HepG2 (cell line): ENCODE measurements around the gene SND1. TPM values are rescaled to one million over a fixed set of nuclear protein-coding genes. Genes with fewer than 3 reads are reported as not detected.

ENCODE experiments used
- ATAC-seq: fragments of 200-7000 bp; cut with Tn5 transposase; 3 replicates; pipeline ENCODE4 v1.9.1; 2020; ENCODE audit warnings: mild to moderate bottlenecking, moderate library complexity
- BruUV-seq: library from RNA; stranded (reverse); fragments of 400-500 nt; replicated peaks from 2 replicates; lab custom pipeline; 2021; lab: Mats Ljungman, UMichigan
- CTCF ChIA-PET: fragments of 300-600 bp; formaldehyde crosslinking; extraction: SDS; loops from one replicate; lab custom pipeline; 2021; ENCODE audit warnings: low total read pairs, inconsistent platforms, low intra/inter-chr PET ratio; lab: Yijun Ruan, JAX
- POLR2A ChIA-PET: fragments of 350-600 bp; sonication (Branson Sonifier 250); formaldehyde crosslinking; loops from one replicate; lab custom pipeline; 2020; ENCODE audit warnings: antibody characterized with exemption, inconsistent platforms; lab: Yijun Ruan, JAX
- DNase-seq: peaks from one replicate; pipeline ENCODE4 v3.0.0-alpha.2; 2015; ENCODE audit warnings: low spot score
- FAIRE-seq: peaks from 3 replicates; lab custom pipeline; 2011; peaks lifted over from hg19 to GRCh38; lab: Jason Lieb, UNC
- H2AFZ ChIP-seq: one replicate; pipeline ENCODE4 v1.6.1; 2011; ENCODE audit warnings: low read length, inconsistent platforms
- H3K27ac ChIP-seq: fragments of 300-600 bp; 3 replicates; pipeline ENCODE4 v1.8.0; 2011; ENCODE audit warnings: mixed run types, mild to moderate bottlenecking, mixed read lengths, low read length, inconsistent platforms; ENCODE audit not compliant: insufficient read depth; ENCODE audit errors: extremely low read length
- H3K27me3 ChIP-seq, 2 experiments: fragments of 200-600 bp in 1 of 2; 2 replicates in 1 of 2; 3 replicates in 1 of 2; pipeline versions ENCODE4 v1.6.0 to v1.8.0; 2011; ENCODE audit warnings: low read length in 2 of 2, mild to moderate bottlenecking in 2 of 2, moderate library complexity in 2 of 2, inconsistent platforms in 1 of 2; ENCODE audit not compliant: insufficient read depth in 2 of 2, control insufficient read depth in 1 of 2
- H3K36me3 ChIP-seq, 2 experiments: fragments of 200-600 bp in 1 of 2; replicated peaks in 1 of 2; 2 replicates in 1 of 2; 3 replicates in 1 of 2; pipeline versions ENCODE4 v1.5.1 to v1.8.0; 2011; ENCODE audit warnings: low read length in 2 of 2, inconsistent platforms in 1 of 2; ENCODE audit not compliant: insufficient read depth in 2 of 2, control insufficient read depth in 1 of 2
- H3K4me1 ChIP-seq: 2 replicates; pipeline ENCODE4 v1.5.1; 2012; ENCODE audit warnings: low read length, inconsistent platforms; ENCODE audit not compliant: insufficient read depth
- H3K4me2 ChIP-seq: 2 replicates; pipeline ENCODE4 v1.6.0; 2011; ENCODE audit warnings: low read depth, low read length, inconsistent platforms
- H3K4me3 ChIP-seq, 3 experiments: fragments of 200-600 bp in 1 of 3; sonication (generic), shearing (Covaris generic) in 1 of 3; replicated peaks in 1 of 3; 2 replicates each; pipeline ENCODE4 v1.5.1; 2011 to 2016; ENCODE audit warnings: low read length in 3 of 3, inconsistent platforms in 2 of 3, low read depth in 2 of 3, mild to moderate bottlenecking in 2 of 3, control low read depth in 1 of 3, mixed read lengths in 1 of 3; ENCODE audit not compliant: insufficient read depth in 1 of 3
- H3K79me2 ChIP-seq: one replicate; pipeline ENCODE4 v1.6.1; 2011; ENCODE audit warnings: low read length, inconsistent platforms; ENCODE audit not compliant: insufficient read depth
- H3K9ac ChIP-seq: 2 replicates; pipeline ENCODE4 v1.6.0; 2011; ENCODE audit warnings: mild to moderate bottlenecking, low read depth, low read length, inconsistent platforms; ENCODE audit not compliant: insufficient read depth
- H3K9me3 ChIP-seq: 2 replicates; pipeline ENCODE4 v1.5.1; 2012; ENCODE audit warnings: mild to moderate bottlenecking, low read length
- H4K20me1 ChIP-seq: 2 replicates; pipeline ENCODE4 v1.6.0; 2011; ENCODE audit warnings: inconsistent platforms, mild to moderate bottlenecking, low read length, moderate library complexity; ENCODE audit not compliant: insufficient read depth
- HDAC6 ChIP-seq: fragments of 200-600 bp; sonication (generic); IDR thresholded peaks from 2 replicates; pipeline ENCODE4 v1.7.0; 2017; ENCODE audit warnings: mild to moderate bottlenecking, antibody characterized with exemption, low read length, low read depth
- HNRNPLL ChIP-seq: fragments of 200-400 bp; formaldehyde crosslinking; IDR thresholded peaks from 2 replicates; pipeline ENCODE4 v1.6.1; 2017; ENCODE audit warnings: mild to moderate bottlenecking, low read depth, low read length; ENCODE audit not compliant: poor library complexity, severe bottlenecking
- IKZF1 ChIP-seq: fragments of 450-650 bp; IDR thresholded peaks from 2 replicates; pipeline ENCODE4 v1.7.1; 2016
- KDM6A ChIP-seq: IDR thresholded peaks from 2 replicates; pipeline ENCODE4 v1.6.1; 2016; ENCODE audit warnings: low read depth
- KLF12 ChIP-seq: sonication (generic); formaldehyde crosslinking; IDR thresholded peaks from 2 replicates; pipeline ENCODE4 v1.4.0; 2020; ENCODE audit warnings: missing genetic modification reagents, borderline replicate concordance
- PAWR ChIP-seq: sonication (generic); formaldehyde crosslinking; IDR thresholded peaks from 2 replicates; pipeline ENCODE4 v1.4.0; 2020; ENCODE audit warnings: missing genetic modification reagents, mild to moderate bottlenecking, borderline replicate concordance
- SIN3A ChIP-seq: IDR thresholded peaks from 2 replicates; pipeline ENCODE4 v1.6.1; 2011; ENCODE audit warnings: low read depth, mild to moderate bottlenecking, control low read depth, low read length, borderline replicate concordance
- SMYD3 ChIP-seq: sonication (generic); formaldehyde crosslinking; IDR thresholded peaks from 2 replicates; pipeline ENCODE4 v1.8.1; 2023; ENCODE audit warnings: mild to moderate bottlenecking, missing genetic modification reagents
- ZIK1 ChIP-seq: sonication (generic); formaldehyde crosslinking; IDR thresholded peaks from 2 replicates; pipeline ENCODE4 v1.5.0; 2020; ENCODE audit warnings: mild to moderate bottlenecking, low read depth, missing genetic modification reagents, borderline replicate concordance
- ZKSCAN5 ChIP-seq: sonication (generic); formaldehyde crosslinking; IDR thresholded peaks from 2 replicates; pipeline ENCODE4 v1.5.1; 2020; ENCODE audit warnings: mild to moderate bottlenecking, missing genetic modification reagents
- ZNF24 ChIP-seq: fragments of 450-650 bp; IDR thresholded peaks from 2 replicates; pipeline ENCODE4 v1.6.1; 2017; ENCODE audit warnings: antibody characterized with exemption, mild to moderate bottlenecking
- WGBS: methylation state at CpG from one replicate; pipeline ENCODE4 v1.1.6; 2017; ENCODE audit warnings: low lambda C conversion rate; 5-methylcytosine and 5-hydroxymethylcytosine counted together
- in situ Hi-C: cut with HindIII; loops from 2 replicates; pipeline ENCODE4 v1.10.0; 2017; ENCODE audit warnings: low pct_unique_long_range_greater_than_20kb; ENCODE audit not compliant: extremely low pct_ligation_motif_present
- intact Hi-C: fragments of 100-400 bp; cut with micrococcal nuclease; formaldehyde crosslinking; loops from one replicate; pipeline ENCODE4 v1.10.0; 2022; ENCODE audit not compliant: unreplicated experiment
- polyA plus RNA-seq, 8 experiments: library from polyadenylated mRNA; depleted of rRNA in 3 of 8; stranded (reverse) in 7 of 8; unstranded in 1 of 8; fragments of >200 nt; fragmentation: Illumina TruSeq in 4 of 8; extraction: Trizol in 4 of 8; gene quantifications; 2 replicates each; pipeline versions ENCODE4 v1.2.1 to v1.2.3, GENCODE V29; 2011 to 2016; ENCODE audit warnings: low read depth in 4 of 8, missing spikeins in 1 of 8, mixed read lengths in 1 of 8; ENCODE audit not compliant: insufficient read depth in 1 of 8
- total RNA-seq, 5 experiments: library from RNA; depleted of rRNA; stranded (reverse); fragments of >200 nt; fragmentation: Illumina TruSeq; extraction: Trizol; gene quantifications; 2 replicates each; pipeline ENCODE4 v1.2.3, GENCODE V29; 2016; ENCODE audit warnings: low read depth in 1 of 5
- TF ChIP-seq, protein P1 (sequence below): sonication (generic); formaldehyde crosslinking; IDR thresholded peaks from 2 replicates; pipeline ENCODE4 v1.4.0; 2020; ENCODE audit warnings: missing genetic modification reagents
- TF ChIP-seq, protein P2 (sequence below): sonication (generic); formaldehyde crosslinking; IDR thresholded peaks from 2 replicates; pipeline ENCODE4 v1.5.1; 2020; ENCODE audit warnings: missing genetic modification reagents, mild to moderate bottlenecking, borderline replicate concordance

SND1 gene
- total and polyA plus RNA-seq, 2 of the 13 experiments (the other 11 are each of a cell fraction or from before 2014, with no cell fraction given), result 110 to 182 TPM

DNA sequence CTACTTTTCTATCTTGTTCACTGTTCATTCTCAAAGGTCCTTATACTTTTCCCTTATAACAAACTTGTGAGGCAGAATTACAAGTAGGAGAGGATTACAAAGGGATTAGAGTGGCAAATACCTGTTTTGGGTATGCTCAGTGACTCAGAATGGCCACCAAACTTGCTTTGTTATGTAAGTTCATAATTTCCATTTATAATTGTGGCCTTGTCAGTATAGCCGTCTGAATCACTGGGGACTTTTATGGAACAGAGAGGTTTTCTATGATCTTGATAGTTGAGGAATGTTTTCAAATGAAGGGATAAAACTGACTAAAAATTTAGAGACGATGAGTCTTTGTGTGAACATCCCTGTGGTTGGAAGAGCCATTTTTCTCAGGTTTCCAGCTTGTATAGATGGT lies 116.2 kb downstream of the SND1 start:
- no peak for TF ChIP-seq HDAC6
- no peak for TF ChIP-seq SMYD3 (CRISPR knock-in tag)
- TF ChIP-seq HNRNPLL, result no peak
- TF ChIP-seq PAWR (CRISPR knock-in tag), result no peak
- no peak for TF ChIP-seq ZNF24
- no peak for TF ChIP-seq KLF12 (CRISPR knock-in tag)
- TF ChIP-seq IKZF1, result no peak
- TF ChIP-seq KDM6A (CRISPR knock-in tag), result no peak
- TF ChIP-seq, protein P1, sequence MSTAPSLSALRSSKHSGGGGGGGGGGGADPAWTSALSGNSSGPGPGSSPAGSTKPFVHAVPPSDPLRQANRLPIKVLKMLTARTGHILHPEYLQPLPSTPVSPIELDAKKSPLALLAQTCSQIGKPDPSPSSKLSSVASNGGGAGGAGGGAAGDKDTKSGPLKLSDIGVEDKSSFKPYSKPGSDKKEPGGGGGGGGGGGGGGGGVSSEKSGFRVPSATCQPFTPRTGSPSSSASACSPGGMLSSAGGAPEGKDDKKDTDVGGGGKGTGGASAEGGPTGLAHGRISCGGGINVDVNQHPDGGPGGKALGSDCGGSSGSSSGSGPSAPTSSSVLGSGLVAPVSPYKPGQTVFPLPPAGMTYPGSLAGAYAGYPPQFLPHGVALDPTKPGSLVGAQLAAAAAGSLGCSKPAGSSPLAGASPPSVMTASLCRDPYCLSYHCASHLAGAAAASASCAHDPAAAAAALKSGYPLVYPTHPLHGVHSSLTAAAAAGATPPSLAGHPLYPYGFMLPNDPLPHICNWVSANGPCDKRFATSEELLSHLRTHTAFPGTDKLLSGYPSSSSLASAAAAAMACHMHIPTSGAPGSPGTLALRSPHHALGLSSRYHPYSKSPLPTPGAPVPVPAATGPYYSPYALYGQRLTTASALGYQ, result no peak
- no peak for TF ChIP-seq ZKSCAN5 (CRISPR knock-in tag)
- TF ChIP-seq SIN3A, result no peak
- TF ChIP-seq ZIK1 (CRISPR knock-in tag), result no peak
- TF ChIP-seq, protein P2, sequence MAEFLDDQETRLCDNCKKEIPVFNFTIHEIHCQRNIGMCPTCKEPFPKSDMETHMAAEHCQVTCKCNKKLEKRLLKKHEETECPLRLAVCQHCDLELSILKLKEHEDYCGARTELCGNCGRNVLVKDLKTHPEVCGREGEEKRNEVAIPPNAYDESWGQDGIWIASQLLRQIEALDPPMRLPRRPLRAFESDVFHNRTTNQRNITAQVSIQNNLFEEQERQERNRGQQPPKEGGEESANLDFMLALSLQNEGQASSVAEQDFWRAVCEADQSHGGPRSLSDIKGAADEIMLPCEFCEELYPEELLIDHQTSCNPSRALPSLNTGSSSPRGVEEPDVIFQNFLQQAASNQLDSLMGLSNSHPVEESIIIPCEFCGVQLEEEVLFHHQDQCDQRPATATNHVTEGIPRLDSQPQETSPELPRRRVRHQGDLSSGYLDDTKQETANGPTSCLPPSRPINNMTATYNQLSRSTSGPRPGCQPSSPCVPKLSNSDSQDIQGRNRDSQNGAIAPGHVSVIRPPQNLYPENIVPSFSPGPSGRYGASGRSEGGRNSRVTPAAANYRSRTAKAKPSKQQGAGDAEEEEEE (CRISPR knock-in tag), result no peak
- ATAC-seq, result no peak
- ChIA-PET CTCF (no interaction called here), POLR2A (no interaction called here)
- Histone ChIP-seq H3K9ac (no peak overlapping the region), H3K9me3 (no peaks in the 10 kb centered on the region), H3K4me3 (no peak overlapping the region), H3K4me1 (0 out of 2 replicates have a peak, but pooled peaks cover 7% of the 10 kb centered on the region), H3K27me3 (no peaks in the 10 kb centered on the region), H3K79me2 (peaks cover 41% of the 10 kb centered on the region), H4K20me1 (peaks cover 13% of the 10 kb centered on the region; the same call in 1 of the 2 replicates), H3K27ac (no peak overlapping the region), H3K36me3 (peaks cover 0 to 7% of the 10 kb centered on the region in 2 experiments; a peak in 1 of 5 replicates), H3K4me2 (no peak overlapping the region), H2AFZ (no peak overlapping the region)
- WGBS, result 97% methylated on average over 2 of the region's 2 CpGs
- no peak for DNase-seq
- in situ Hi-C loops, result no loop called here
- no TSS peak for BruUV-seq
- no peak for FAIRE-seq
- intact Hi-C loops, result no loop called here
